GM12874 (cell line): Measurements from ENCODE around the gene CSTPP1.

Source experiments
- TF ChIP-seq, protein P1 (sequence below): IDR thresholded peaks from 2 replicates; pipeline ENCODE4 v1.5.1; 2011; ENCODE audit warnings: low read depth, mild to moderate bottlenecking, control low read depth, low read length, moderate library complexity; ENCODE audit not compliant: insufficient read depth

CSTPP1 gene

DNA sequence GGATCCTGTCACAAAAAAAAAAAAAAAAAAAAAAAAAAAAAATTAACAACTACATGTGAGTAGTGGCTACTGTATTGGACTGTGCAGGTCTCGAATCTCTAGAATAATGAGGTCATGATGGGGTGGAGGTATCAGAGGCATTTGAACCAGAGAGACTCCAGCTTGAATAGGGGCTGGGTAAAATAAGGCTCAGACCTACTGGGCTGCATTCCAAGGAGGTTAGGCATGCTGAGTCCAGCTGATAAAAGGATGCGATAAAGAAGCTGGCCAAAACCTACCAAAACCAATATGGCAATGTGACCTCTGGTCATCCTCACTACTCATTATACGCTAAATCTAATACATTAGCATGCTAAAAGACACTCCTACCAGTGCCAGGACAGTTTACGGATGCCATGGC lies 255.6 kb downstream of the CSTPP1 start:
- TF ChIP-seq, protein P1, sequence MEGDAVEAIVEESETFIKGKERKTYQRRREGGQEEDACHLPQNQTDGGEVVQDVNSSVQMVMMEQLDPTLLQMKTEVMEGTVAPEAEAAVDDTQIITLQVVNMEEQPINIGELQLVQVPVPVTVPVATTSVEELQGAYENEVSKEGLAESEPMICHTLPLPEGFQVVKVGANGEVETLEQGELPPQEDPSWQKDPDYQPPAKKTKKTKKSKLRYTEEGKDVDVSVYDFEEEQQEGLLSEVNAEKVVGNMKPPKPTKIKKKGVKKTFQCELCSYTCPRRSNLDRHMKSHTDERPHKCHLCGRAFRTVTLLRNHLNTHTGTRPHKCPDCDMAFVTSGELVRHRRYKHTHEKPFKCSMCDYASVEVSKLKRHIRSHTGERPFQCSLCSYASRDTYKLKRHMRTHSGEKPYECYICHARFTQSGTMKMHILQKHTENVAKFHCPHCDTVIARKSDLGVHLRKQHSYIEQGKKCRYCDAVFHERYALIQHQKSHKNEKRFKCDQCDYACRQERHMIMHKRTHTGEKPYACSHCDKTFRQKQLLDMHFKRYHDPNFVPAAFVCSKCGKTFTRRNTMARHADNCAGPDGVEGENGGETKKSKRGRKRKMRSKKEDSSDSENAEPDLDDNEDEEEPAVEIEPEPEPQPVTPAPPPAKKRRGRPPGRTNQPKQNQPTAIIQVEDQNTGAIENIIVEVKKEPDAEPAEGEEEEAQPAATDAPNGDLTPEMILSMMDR = no peak

GRCh38 chr11:47201015-47201414 lies 264.5 kb downstream of the CSTPP1 start:
- TF ChIP-seq, protein P1 = no peak

DNA sequence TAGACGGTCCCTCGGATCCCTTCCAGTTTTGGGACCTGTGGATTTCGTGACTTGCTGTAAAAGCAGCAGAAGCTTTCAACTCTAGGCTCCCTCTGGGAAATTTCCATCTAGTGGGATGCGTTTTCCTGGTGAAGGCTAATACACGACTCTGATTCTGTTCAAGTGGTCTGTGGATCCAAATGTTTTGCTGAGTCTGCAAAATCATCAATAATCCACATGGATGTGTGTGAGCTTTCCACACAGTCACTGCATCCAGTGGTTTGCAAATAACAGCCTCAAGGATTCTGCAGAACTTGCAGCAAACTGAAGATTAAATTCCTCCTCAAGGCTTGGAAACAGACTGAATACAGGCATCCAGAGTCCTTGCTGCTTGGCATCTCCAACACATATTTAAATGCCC lies 266.0 kb downstream of the CSTPP1 start:
- TF ChIP-seq, protein P1 = no peak

- TF ChIP-seq, protein P1 = no peak
Observed at GRCh38 chr11:47204637-47204989, 268.1 kb downstream of the CSTPP1 start.

- TF ChIP-seq, protein P1 = no peak
Observed at GRCh38 chr11:47207459-47207858, 270.9 kb downstream of the CSTPP1 start.

DNA sequence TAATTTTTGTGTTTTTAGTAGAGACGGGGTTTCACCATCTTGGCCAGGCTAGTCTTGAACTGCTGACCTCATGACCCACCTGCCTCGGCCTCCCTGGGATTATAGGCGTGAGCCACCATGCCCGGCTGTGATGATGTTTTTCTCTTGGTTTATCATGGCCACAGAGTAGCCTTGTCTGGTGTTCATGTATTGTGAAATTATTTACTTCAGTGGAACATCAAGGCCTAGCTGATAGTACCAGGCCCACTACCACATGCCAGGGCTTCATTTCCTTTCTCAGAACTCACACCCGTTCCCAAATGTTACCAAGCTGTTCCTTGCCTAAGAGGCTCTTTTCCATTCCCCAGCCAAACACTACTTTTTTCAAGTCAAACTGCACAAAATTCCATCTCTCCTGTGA lies 272.1 kb downstream of the CSTPP1 start:
- TF ChIP-seq, protein P1 = no peak
